Lung (tissue), 12 donors: ENCODE results near the gene FAAP100. TPM values are rescaled to one million over a fixed set of nuclear protein-coding genes. Genes with fewer than 3 reads are reported as not detected.

Source experiments
- ATAC-seq: fragments of 200-7000 bp; cut with Tn5 transposase; one replicate; pipeline ENCODE4 v1.9.1; 2020; ENCODE audit warnings: moderate number of reproducible peaks; ENCODE audit not compliant: insufficient read depth, low FRiP score
- DNase-seq, 3 donors: peaks; one replicate each; pipeline ENCODE4 v3.0.0-alpha.2; 2013 to 2017
- H3K27ac ChIP-seq, 2 donors: one replicate each; pipeline ENCODE4 v1.5.1; 2013; ENCODE audit warnings: mild to moderate bottlenecking in 2 of 2, moderate library complexity in 2 of 2, control low read depth in 1 of 2, inconsistent platforms in 1 of 2, low read depth in 1 of 2, low read length in 1 of 2
- H3K27me3 ChIP-seq, 3 donors: one replicate each; pipeline ENCODE4 v1.5.1; 2013; ENCODE audit warnings: low read length in 2 of 3; ENCODE audit not compliant: control insufficient read depth in 3 of 3, insufficient read depth in 3 of 3
- H3K36me3 ChIP-seq, 4 donors: one replicate each; pipeline ENCODE4 v1.5.1; 2013; ENCODE audit warnings: low read length in 4 of 4, mild to moderate bottlenecking in 1 of 4, moderate library complexity in 1 of 4; ENCODE audit not compliant: control insufficient read depth in 4 of 4, insufficient read depth in 4 of 4
- H3K4me1 ChIP-seq, 5 donors: one replicate each; pipeline ENCODE4 v1.5.1; 2013; ENCODE audit warnings: low read length in 5 of 5, mild to moderate bottlenecking in 2 of 5, moderate library complexity in 1 of 5; ENCODE audit not compliant: control insufficient read depth in 5 of 5, insufficient read depth in 5 of 5
- H3K4me3 ChIP-seq: one replicate; pipeline ENCODE4 v1.5.1; 2013; ENCODE audit warnings: mild to moderate bottlenecking, control low read depth, moderate library complexity
- H3K9ac ChIP-seq, 2 donors: one replicate each; pipeline ENCODE4 v1.5.1; 2013; ENCODE audit warnings: low read length in 2 of 2, control low read depth in 1 of 2; ENCODE audit not compliant: insufficient read depth in 1 of 2
- H3K9me3 ChIP-seq, 4 donors: one replicate each; pipeline ENCODE4 v1.5.1; 2013; ENCODE audit warnings: low read length in 3 of 4, mild to moderate bottlenecking in 1 of 4, moderate library complexity in 1 of 4; ENCODE audit not compliant: control insufficient read depth in 4 of 4, insufficient read depth in 3 of 4
- CTCF ChIP-seq: IDR thresholded peaks from 2 replicates; pipeline ENCODE4 v1.5.1; 2012; ENCODE audit warnings: mild to moderate bottlenecking; ENCODE audit errors: control extremely low read depth, extremely low read depth
- WGBS, 2 donors: extraction: QIAGEN DNeasy Blood & Tissue Kit; methylation state at CpG; one replicate each; pipeline ENCODE4 v1.1.7; 2013; 5-methylcytosine and 5-hydroxymethylcytosine counted together
- polyA plus RNA-seq, 2 donors: library from polyadenylated mRNA; stranded (reverse); fragments of 200-250 nt; gene quantifications; one replicate each; pipeline ENCODE4 v1.2.1, GENCODE V29; 2013
- total RNA-seq, 2 donors: library from RNA; depleted of rRNA in 1 of 2; stranded (reverse); fragments of >200 nt in 1 of 2; gene quantifications; one replicate each; pipeline ENCODE4 v1.2.1, GENCODE V29; 2014 to 2021
- donor health status: control.
- donor health status: control.
- donor health status: Bipolar disorder and iron deficiency.
- donor health status: healthy.
- donor health status: DM: yes; HTN: yes; CAD: no.

The FAAP100 gene
- total and polyA plus RNA-seq, 4 donors, result 20.8 to 34.4 (median 25.4) TPM

DNA sequence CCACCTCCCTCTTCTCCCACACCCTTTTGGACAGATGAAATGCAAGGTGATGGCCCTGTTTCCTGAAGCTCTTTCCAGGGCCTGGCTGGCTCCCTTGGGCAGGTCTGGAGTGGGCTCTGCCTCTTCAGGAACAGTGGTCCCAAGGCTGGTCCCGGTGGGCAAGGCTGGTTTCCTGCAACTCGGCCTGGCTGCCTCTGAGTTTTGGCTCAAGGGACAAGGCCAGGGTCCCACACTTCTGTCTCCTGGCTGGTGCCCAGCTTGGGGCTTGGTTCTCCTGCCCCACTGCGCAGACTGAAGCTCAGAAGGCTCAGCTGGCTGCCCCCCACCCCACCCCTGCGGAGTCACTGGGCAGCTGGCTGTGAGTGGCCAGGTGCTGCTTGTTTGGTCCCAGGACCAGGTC lies 35.7 kb downstream of the FAAP100 start:
- Histone ChIP-seq H3K27me3 (peaks cover 0 to 10% (median 4%) of the 10 kb centered on the region in 3 donors), H3K36me3 (peaks cover 0 to 9% (median 5%) of the 10 kb centered on the region in 4 donors), H3K9ac (no peak overlapping the region), H3K9me3 (no peaks in the 10 kb centered on the region), H3K4me3 (peak overlapping the region; percentile 3), H3K27ac (peak overlapping the region; percentile 9 to 99), H3K4me1 (peaks cover 0 to 45% (median 22%) of the 10 kb centered on the region in 5 donors)
- TF ChIP-seq CTCF, result no peak
- no peak for DNase-seq
- no peak for ATAC-seq
- WGBS, 2 donors, result 77 to 85% methylated on average over 4 of the region's 4 CpGs

- peak overlapping the region; percentile 73 for H3K4me3 ChIP-seq
- H3K9me3 ChIP-seq, result peaks cover 0 to 4% (median 0%) of the 10 kb centered on the region in 4 donors
- WGBS, 2 donors, result 54 to 64% methylated on average over 19 of the region's 19 CpGs
- DNase-seq (no peak), ATAC-seq (no peak)
- peaks cover 0 to 45% (median 22%) of the 10 kb centered on the region in 5 donors for H3K4me1 ChIP-seq
- peak overlapping the region in 1 of 2 donors; percentile 37 for H3K9ac ChIP-seq
- H3K36me3 ChIP-seq, result peaks cover 6 to 18% (median 13%) of the 10 kb centered on the region in 4 donors
- H3K27me3 ChIP-seq, result peaks cover 0 to 7% (median 4%) of the 10 kb centered on the region in 3 donors
- peak overlapping the region; percentile 99 for H3K27ac ChIP-seq
- no peak for TF ChIP-seq CTCF
These were observed 36.6 kb downstream of the FAAP100 start for GRCh38 chr17:81515530-81516041.

GRCh38 chr17:81514739-81515529 lies 37.2 kb downstream of the FAAP100 start:
- Histone ChIP-seq H3K27me3 (peaks cover 0 to 3% (median 0%) of the 10 kb centered on the region in 3 donors), H3K36me3 (peaks cover 13 to 24% (median 20%) of the 10 kb centered on the region in 4 donors), H3K9me3 (peaks cover 0 to 5% (median 0%) of the 10 kb centered on the region in 4 donors), H3K27ac (peak overlapping the region; percentile 99), H3K9ac (peak overlapping the region in 1 of 2 donors; percentile 37), H3K4me3 (peak overlapping the region; percentile 73), H3K4me1 (peaks cover 0 to 44% (median 22%) of the 10 kb centered on the region in 5 donors)
- TF ChIP-seq CTCF, result no peak
- 1% methylated on average over 44 to 82 of the region's 82 CpGs for WGBS, 2 donors
- peak; percentile 79 to 89 (median 79) for DNase-seq
- peak; percentile 47 for ATAC-seq
